H1 (cell line): Measurements from ENCODE around the gene YWHAB. TPM values are rescaled to one million over a fixed set of nuclear protein-coding genes. Genes with fewer than 3 reads are reported as not detected.

Experiments
- CTCF ChIA-PET: fragments of 300-600 bp; sonication (Branson Sonifier 250); formaldehyde crosslinking; loops from one replicate; lab custom pipeline; 2021; ENCODE audit not compliant: partially characterized antibody; lab: Charles Lee
- POLR2A ChIA-PET: fragments of 300-600 bp; sonication (Branson Sonifier 250); formaldehyde crosslinking; loops from one replicate; lab custom pipeline; 2021; ENCODE audit warnings: inconsistent platforms; ENCODE audit not compliant: partially characterized antibody; lab: Charles Lee
- DNase-seq, 2 experiments: peaks; one replicate each; pipeline versions ENCODE4 v3.0.0 to v3.0.0-alpha.2; 2010 to 2022; ENCODE audit warnings: low spot score in 2 of 2, low read depth in 1 of 2, mixed read lengths in 1 of 2
- FAIRE-seq: peaks from 2 replicates; lab custom pipeline; 2011; peaks lifted over from hg19 to GRCh38; lab: Jason Lieb, UNC
- H2AFZ ChIP-seq: 2 replicates; pipeline ENCODE4 v1.8.1; 2012; ENCODE audit warnings: low read length, inconsistent platforms
- H2AK5ac ChIP-seq: 2 replicates; pipeline ENCODE4 v1.6.1; 2013; ENCODE audit warnings: low read depth, low read length
- H2BK120ac ChIP-seq: replicated peaks from 2 replicates; pipeline ENCODE3; 2013; ENCODE audit warnings: low read depth, low read length, inconsistent platforms
- H2BK12ac ChIP-seq: 2 replicates; pipeline ENCODE4 v1.6.1; 2013; ENCODE audit warnings: low read depth, low read length
- H2BK15ac ChIP-seq: 2 replicates; pipeline ENCODE4 v1.6.1; 2013; ENCODE audit warnings: low read length
- H2BK20ac ChIP-seq: 2 replicates; pipeline ENCODE4 v1.6.1; 2013; ENCODE audit warnings: low read length
- H2BK5ac ChIP-seq: 2 replicates; pipeline ENCODE4 v1.6.1; 2013; ENCODE audit warnings: low read depth, low read length
- H3K14ac ChIP-seq: 2 replicates; pipeline ENCODE4 v1.6.1; 2013; ENCODE audit warnings: inconsistent platforms; ENCODE audit not compliant: insufficient read length
- H3K18ac ChIP-seq: 2 replicates; pipeline ENCODE4 v1.6.1; 2013; ENCODE audit warnings: low read length; ENCODE audit errors: extremely low read depth
- H3K23ac ChIP-seq: 2 replicates; pipeline ENCODE4 v1.6.1; 2013; ENCODE audit warnings: inconsistent platforms; ENCODE audit not compliant: insufficient read length
- H3K23me2 ChIP-seq: 2 replicates; pipeline ENCODE4 v1.6.1; 2013; ENCODE audit warnings: low read depth, low read length
- H3K27ac ChIP-seq: 2 replicates; pipeline ENCODE4 v1.6.1; 2011; ENCODE audit warnings: low read depth, low read length, inconsistent platforms
- H3K27me3 ChIP-seq, 4 experiments: replicated peaks in 1 of 4; 1 replicate in 1 of 4; 2 replicates in 3 of 4; pipeline versions ENCODE4 v1.6.1 to v1.8.1; 2011 to 2013; ENCODE audit warnings: low read length in 3 of 4, mild to moderate bottlenecking in 3 of 4, inconsistent platforms in 2 of 4, mixed read lengths in 2 of 4, moderate library complexity in 1 of 4; ENCODE audit not compliant: control insufficient read depth in 3 of 4, insufficient read depth in 3 of 4; ENCODE audit errors: extremely low read depth in 1 of 4
- H3K36me3 ChIP-seq, 4 experiments: 2 replicates each; pipeline versions ENCODE4 v1.6.1 to v1.8.1; 2011 to 2013; ENCODE audit warnings: mild to moderate bottlenecking in 4 of 4, low read length in 3 of 4, moderate library complexity in 2 of 4, control low read depth in 1 of 4, inconsistent platforms in 1 of 4; ENCODE audit not compliant: insufficient read depth in 4 of 4, control insufficient read depth in 2 of 4
- H3K4ac ChIP-seq: replicated peaks from 2 replicates; pipeline ENCODE3; 2013; ENCODE audit warnings: low read length, low read depth, mixed read lengths, inconsistent platforms; ENCODE audit not compliant: insufficient read length
- H3K4me1 ChIP-seq, 4 experiments: replicated peaks in 1 of 4; 1 replicate in 1 of 4; 2 replicates in 3 of 4; pipeline versions ENCODE4 v1.6.1 to v1.8.1; 2011 to 2013; ENCODE audit warnings: low read length in 3 of 4, inconsistent platforms in 2 of 4, mixed read lengths in 1 of 4; ENCODE audit not compliant: insufficient read depth in 4 of 4, control insufficient read depth in 3 of 4
- H3K4me2 ChIP-seq, 2 experiments: 2 replicates each; pipeline versions ENCODE4 v1.6.1 to v1.8.1; 2011 to 2013; ENCODE audit warnings: low read depth in 2 of 2, low read length in 2 of 2, control low read depth in 1 of 2, inconsistent platforms in 1 of 2, mild to moderate bottlenecking in 1 of 2; ENCODE audit not compliant: insufficient read depth in 1 of 2
- H3K4me3 ChIP-seq, 4 experiments: fragments of 200-600, 300-600 bp in 1 of 4; sonication (generic), shearing (Covaris generic), sonication (Bioruptor Twin) in 1 of 4; 2 replicates each; pipeline versions ENCODE4 v1.5.1 to v1.8.1; 2011 to 2016; ENCODE audit warnings: low read length in 4 of 4, low read depth in 3 of 4, control low read depth in 2 of 4, inconsistent platforms in 2 of 4, mild to moderate bottlenecking in 2 of 4, mixed read lengths in 1 of 4, moderate library complexity in 1 of 4; ENCODE audit not compliant: insufficient read depth in 2 of 4; ENCODE audit errors: extremely low read depth in 1 of 4
- H3K56ac ChIP-seq: replicated peaks from 2 replicates; pipeline ENCODE3; 2013; ENCODE audit warnings: low read depth, mild to moderate bottlenecking, mixed read lengths, low read length, inconsistent platforms; ENCODE audit not compliant: insufficient read length
- H3K79me1 ChIP-seq: 2 replicates; pipeline ENCODE4 v1.6.1; 2013; ENCODE audit warnings: low read depth, low read length, control low read depth
- H3K79me2 ChIP-seq, 2 experiments: 2 replicates each; pipeline versions ENCODE4 v1.6.1 to v1.8.1; 2012 to 2013; ENCODE audit warnings: low read length in 2 of 2, mild to moderate bottlenecking in 2 of 2, inconsistent platforms in 1 of 2; ENCODE audit not compliant: insufficient read depth in 2 of 2, control insufficient read depth in 1 of 2
- H3K9ac ChIP-seq, 4 experiments: replicated peaks in 1 of 4; 1 replicate in 1 of 4; 2 replicates in 3 of 4; pipeline versions ENCODE4 v1.6.1 to v1.8.1; 2011 to 2013; ENCODE audit warnings: low read depth in 3 of 4, low read length in 3 of 4, control low read depth in 2 of 4, mild to moderate bottlenecking in 2 of 4, moderate library complexity in 2 of 4, inconsistent platforms in 1 of 4; ENCODE audit errors: extremely low read depth in 1 of 4
- H3K9me3 ChIP-seq, 2 experiments: 2 replicates each; pipeline versions ENCODE4 v1.6.1 to v1.8.1; 2012 to 2013; ENCODE audit warnings: mild to moderate bottlenecking in 2 of 2, moderate library complexity in 2 of 2, control low read depth in 1 of 2, inconsistent platforms in 1 of 2, low read depth in 1 of 2, low read length in 1 of 2, mixed read lengths in 1 of 2; ENCODE audit not compliant: insufficient read depth in 2 of 2
- H4K20me1 ChIP-seq, 2 experiments: replicated peaks in 1 of 2; 2 replicates each; pipeline versions ENCODE3 to v1.8.1; 2011 to 2013; ENCODE audit warnings: inconsistent platforms in 2 of 2, low read length in 2 of 2, mild to moderate bottlenecking in 1 of 2; ENCODE audit not compliant: insufficient read depth in 2 of 2, control insufficient read depth in 1 of 2
- H4K5ac ChIP-seq: 2 replicates; pipeline ENCODE4 v1.6.1; 2013; ENCODE audit warnings: low read length, low read depth, mixed read lengths, inconsistent platforms; ENCODE audit not compliant: insufficient read length
- H4K8ac ChIP-seq: 2 replicates; pipeline ENCODE4 v1.8.0; 2013; ENCODE audit warnings: mild to moderate bottlenecking, moderate library complexity, low read length, inconsistent platforms; ENCODE audit not compliant: insufficient read depth; ENCODE audit errors: extremely low read depth
- H4K91ac ChIP-seq: replicated peaks from 2 replicates; pipeline ENCODE3; 2013; ENCODE audit warnings: low read length, mixed read lengths, inconsistent platforms; ENCODE audit not compliant: insufficient read length
- KDM5A ChIP-seq: fragments of 200-600 bp; IDR thresholded peaks from 2 replicates; pipeline ENCODE4 v1.7.1; 2012; ENCODE audit warnings: mild to moderate bottlenecking, low read length, inconsistent platforms, mixed read lengths
- WGBS, 2 experiments: shearing (Covaris generic) in 1 of 2; methylation state at CpG; one replicate each; pipeline versions ENCODE4 v1.1.6 to v1.1.7; 2013 to 2015; ENCODE audit warnings: low lambda C conversion rate in 2 of 2, mixed read lengths in 2 of 2, inconsistent platforms in 1 of 2, low coverage in 1 of 2, missing lambda C conversion rate in 1 of 2; ENCODE audit not compliant: insufficient replicate concordance in 2 of 2, insufficient coverage in 1 of 2, insufficient read length in 1 of 2; ENCODE audit errors: extremely low coverage in 1 of 2, missing lambda C conversion rate in 1 of 2; 5-methylcytosine and 5-hydroxymethylcytosine counted together
- polyA plus RNA-seq, 7 experiments: library from polyadenylated mRNA; depleted of rRNA in 3 of 7; stranded (reverse) in 5 of 7; unstranded in 2 of 7; fragments of >200 nt in 5 of 7; fragments of 200-250 nt in 2 of 7; gene quantifications; 1 replicate in 5 of 7; 2 replicates in 1 of 7; 4 replicates in 1 of 7; pipeline versions ENCODE4 v1.2.1 to v1.2.3, GENCODE V29; 2011 to 2013; ENCODE audit warnings: missing spikeins in 2 of 7, mixed read lengths in 2 of 7
- total RNA-seq: library from RNA; stranded (reverse); fragmentation: NEBNext Ultra II Directional; extraction: Animal tissue kit (Norgen Biotek cat#: 25700); gene quantifications from 2 replicates; pipeline ENCODE4 v1.2.1, GENCODE V29; 2021

YWHAB gene
- total and polyA plus RNA-seq, 2 of the 8 experiments (the other 6 are each of a cell fraction or from before 2014, with no cell fraction given) = 72.9 to 256 TPM

- Histone ChIP-seq H3K23ac (no peak overlapping the region), H3K23me2 (no peaks in the 10 kb centered on the region), H2BK15ac (no peak overlapping the region), H2BK12ac (no peak overlapping the region), H2AK5ac (no peak overlapping the region), H4K5ac (no peak overlapping the region), H3K18ac (no peak overlapping the region), H3K27ac (no peak overlapping the region), H3K4me2 (no peak overlapping the region), H3K4me1 (no peaks in the 10 kb centered on the region; a peak in 1 of 7 replicates), H3K4me3 (no peak overlapping the region), H3K79me2 (no peaks in the 10 kb centered on the region), H3K27me3 (no peaks in the 10 kb centered on the region), H2AFZ (no peak overlapping the region), H3K9me3 (no peaks in the 10 kb centered on the region), H3K14ac (no peak overlapping the region), H4K8ac (no peak overlapping the region), H4K91ac (no peak overlapping the region), H3K56ac (no peak overlapping the region), H3K79me1 (no peaks in the 10 kb centered on the region), H2BK5ac (no peak overlapping the region), H2BK20ac (no peak overlapping the region), H3K4ac (no peak overlapping the region), H4K20me1 (peaks cover 0 to 3% of the 10 kb centered on the region in 2 experiments), H2BK120ac (no peak overlapping the region), H3K9ac (no peak overlapping the region), H3K36me3 (peaks cover 6 to 73% (median 34%) of the 10 kb centered on the region in 4 experiments)
- 87% methylated on average over 12 of the region's 14 CpGs; no CpG with 5 or more reads in 1 of the 2 experiments for WGBS, 2 experiments
- ChIA-PET POLR2A (interaction anchor here (0.8 to 1.8 kb wide), 4 partner anchors 11 to 39 kb away, joined by 3 to 7 read pairs (median 4); partner anchors contain the start of genes PABPC1L and TOMM34), CTCF (interaction anchor here (1.4 kb wide), 1 partner anchor 16 kb away, joined by 6 read pairs; no protein-coding TSS in a partner anchor)
- no peak for TF ChIP-seq KDM5A
- DNase-seq (no peak), FAIRE-seq (no peak)
These were observed 35.9 kb downstream of the YWHAB start for GRCh38 chr20:44921447-44921846.
